IMR-90 (cell line): ENCODE results near the gene POMZP3.
"Not testable (repeated sequence)": the region's sequence is repeated elsewhere in the genome, so short reads cannot be mapped to it uniquely, and the experiment has no call there.

ENCODE experiments used
- RFX5 ChIP-seq: IDR thresholded peaks from 2 replicates; pipeline ENCODE4 v1.8.0; 2012; ENCODE audit warnings: low read depth, mild to moderate bottlenecking, low read length, moderate library complexity
- TF ChIP-seq, protein P1 (sequence below): conservative IDR thresholded peaks from 2 replicates; pipeline ENCODE4 v1.5.1; 2012; ENCODE audit warnings: mild to moderate bottlenecking, low read depth, low read length, improper control_type of control experiment

DNA sequence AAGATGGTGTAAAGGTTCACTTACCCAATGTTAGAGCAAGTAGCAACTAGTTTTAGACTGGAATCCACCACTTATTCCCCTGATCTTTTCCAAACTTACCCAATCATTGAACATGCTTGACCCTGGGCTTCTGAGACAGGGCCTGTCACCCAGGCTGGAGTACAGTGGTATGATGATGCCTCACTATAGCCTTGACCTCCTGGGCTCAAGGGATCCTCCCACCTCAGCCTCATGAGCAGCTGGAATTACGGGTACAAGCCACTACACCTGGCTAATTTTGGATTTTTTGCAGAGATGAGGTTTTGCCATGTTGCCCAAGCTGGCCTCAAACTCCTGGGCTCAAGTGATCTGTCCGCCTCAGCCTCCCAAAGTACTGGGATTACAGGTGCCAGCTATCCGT lies 14.8 kb downstream of the POMZP3 start:
- TF ChIP-seq, protein P1, sequence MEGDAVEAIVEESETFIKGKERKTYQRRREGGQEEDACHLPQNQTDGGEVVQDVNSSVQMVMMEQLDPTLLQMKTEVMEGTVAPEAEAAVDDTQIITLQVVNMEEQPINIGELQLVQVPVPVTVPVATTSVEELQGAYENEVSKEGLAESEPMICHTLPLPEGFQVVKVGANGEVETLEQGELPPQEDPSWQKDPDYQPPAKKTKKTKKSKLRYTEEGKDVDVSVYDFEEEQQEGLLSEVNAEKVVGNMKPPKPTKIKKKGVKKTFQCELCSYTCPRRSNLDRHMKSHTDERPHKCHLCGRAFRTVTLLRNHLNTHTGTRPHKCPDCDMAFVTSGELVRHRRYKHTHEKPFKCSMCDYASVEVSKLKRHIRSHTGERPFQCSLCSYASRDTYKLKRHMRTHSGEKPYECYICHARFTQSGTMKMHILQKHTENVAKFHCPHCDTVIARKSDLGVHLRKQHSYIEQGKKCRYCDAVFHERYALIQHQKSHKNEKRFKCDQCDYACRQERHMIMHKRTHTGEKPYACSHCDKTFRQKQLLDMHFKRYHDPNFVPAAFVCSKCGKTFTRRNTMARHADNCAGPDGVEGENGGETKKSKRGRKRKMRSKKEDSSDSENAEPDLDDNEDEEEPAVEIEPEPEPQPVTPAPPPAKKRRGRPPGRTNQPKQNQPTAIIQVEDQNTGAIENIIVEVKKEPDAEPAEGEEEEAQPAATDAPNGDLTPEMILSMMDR, result not testable (repeated sequence)
- not testable (repeated sequence) for TF ChIP-seq RFX5
